Neural cell (in vitro differentiated cells): Measurements from ENCODE around the gene RPL10A.

ENCODE experiments used
- CTCF ChIP-seq: fragments of 450-650 bp; IDR thresholded peaks from 2 replicates; pipeline ENCODE4 v1.5.1; 2014; ENCODE audit warnings: antibody characterized with exemption, mild to moderate bottlenecking, moderate library complexity; ENCODE audit not compliant: poor library complexity, severe bottlenecking
- EP300 ChIP-seq: fragments of 450-650 bp; conservative IDR thresholded peaks from 2 replicates; pipeline ENCODE4 v1.6.1; 2014; ENCODE audit warnings: antibody characterized with exemption, mild to moderate bottlenecking, moderate library complexity; ENCODE audit not compliant: poor library complexity, severe bottlenecking
- EZH2 ChIP-seq: fragments of 200-600, 300-800 bp; shearing (Covaris generic), sonication (generic); IDR thresholded peaks from 2 replicates; pipeline ENCODE4 v1.6.1; 2014; ENCODE audit warnings: antibody characterized with exemption, low read length, borderline replicate concordance, mild to moderate bottlenecking; ENCODE audit not compliant: insufficient read depth, poor library complexity, severe bottlenecking
- POLR2AphosphoS5 ChIP-seq: IDR thresholded peaks from 2 replicates; pipeline ENCODE4 v1.6.1; 2012
- TF ChIP-seq, protein P1 (sequence below): IDR thresholded peaks from 2 replicates; pipeline ENCODE4 v1.6.1; 2012; ENCODE audit warnings: borderline replicate concordance

- TF ChIP-seq CTCF (no peak), POLR2AphosphoS5 (no peak), EP300 (no peak), EZH2 (no peak)
- TF ChIP-seq, protein P1, sequence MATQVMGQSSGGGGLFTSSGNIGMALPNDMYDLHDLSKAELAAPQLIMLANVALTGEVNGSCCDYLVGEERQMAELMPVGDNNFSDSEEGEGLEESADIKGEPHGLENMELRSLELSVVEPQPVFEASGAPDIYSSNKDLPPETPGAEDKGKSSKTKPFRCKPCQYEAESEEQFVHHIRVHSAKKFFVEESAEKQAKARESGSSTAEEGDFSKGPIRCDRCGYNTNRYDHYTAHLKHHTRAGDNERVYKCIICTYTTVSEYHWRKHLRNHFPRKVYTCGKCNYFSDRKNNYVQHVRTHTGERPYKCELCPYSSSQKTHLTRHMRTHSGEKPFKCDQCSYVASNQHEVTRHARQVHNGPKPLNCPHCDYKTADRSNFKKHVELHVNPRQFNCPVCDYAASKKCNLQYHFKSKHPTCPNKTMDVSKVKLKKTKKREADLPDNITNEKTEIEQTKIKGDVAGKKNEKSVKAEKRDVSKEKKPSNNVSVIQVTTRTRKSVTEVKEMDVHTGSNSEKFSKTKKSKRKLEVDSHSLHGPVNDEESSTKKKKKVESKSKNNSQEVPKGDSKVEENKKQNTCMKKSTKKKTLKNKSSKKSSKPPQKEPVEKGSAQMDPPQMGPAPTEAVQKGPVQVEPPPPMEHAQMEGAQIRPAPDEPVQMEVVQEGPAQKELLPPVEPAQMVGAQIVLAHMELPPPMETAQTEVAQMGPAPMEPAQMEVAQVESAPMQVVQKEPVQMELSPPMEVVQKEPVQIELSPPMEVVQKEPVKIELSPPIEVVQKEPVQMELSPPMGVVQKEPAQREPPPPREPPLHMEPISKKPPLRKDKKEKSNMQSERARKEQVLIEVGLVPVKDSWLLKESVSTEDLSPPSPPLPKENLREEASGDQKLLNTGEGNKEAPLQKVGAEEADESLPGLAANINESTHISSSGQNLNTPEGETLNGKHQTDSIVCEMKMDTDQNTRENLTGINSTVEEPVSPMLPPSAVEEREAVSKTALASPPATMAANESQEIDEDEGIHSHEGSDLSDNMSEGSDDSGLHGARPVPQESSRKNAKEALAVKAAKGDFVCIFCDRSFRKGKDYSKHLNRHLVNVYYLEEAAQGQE = no peak
These were observed 48.8 kb upstream of the RPL10A start for GRCh38 chr6:35419417-35419816.
